Activated naive CD8-positive, alpha-beta T cell treated with anti-CD3 and anti-CD28 coated beads, Interleukin-2, amount 10 ng/mL, durations not matched to agents 7 days and 5 days (primary cell): ENCODE results near the gene DEDD. TPM values are rescaled to one million over a fixed set of nuclear protein-coding genes. Genes with fewer than 3 reads are reported as not detected.

Source experiments
- ATAC-seq: fragments of 150-1000 bp; cut with Tn5 transposase; one replicate; pipeline ENCODE4 v1.10.0; 2021; ENCODE audit warnings: low read depth, moderate library complexity
- POLR2A ChIA-PET: fragments of 350-600 bp; sonication (Branson Sonifier 250); formaldehyde crosslinking; loops from one replicate; lab custom pipeline; 2021; ENCODE audit warnings: antibody characterized with exemption; lab: Charles Lee
- DNase-seq: peaks from one replicate; pipeline ENCODE4 v3.0.0; 2021
- H3K27ac Mint-ChIP-seq: one replicate; pipeline ENCODE4 v1.8.0; 2022; ENCODE audit warnings: mild to moderate bottlenecking, mixed read lengths
- H3K27me3 Mint-ChIP-seq: one replicate; pipeline ENCODE4 v1.8.0; 2022; ENCODE audit warnings: mild to moderate bottlenecking, moderate library complexity, mixed read lengths
- H3K36me3 Mint-ChIP-seq: one replicate; pipeline ENCODE4 v1.8.0; 2021; ENCODE audit warnings: mild to moderate bottlenecking, mixed read lengths
- H3K4me1 Mint-ChIP-seq: one replicate; pipeline ENCODE4 v1.8.0; 2021; ENCODE audit warnings: mixed read lengths
- H3K4me3 Mint-ChIP-seq: one replicate; pipeline ENCODE4 v1.8.0; 2022; ENCODE audit warnings: mild to moderate bottlenecking, moderate library complexity, mixed read lengths
- H3K9me3 Mint-ChIP-seq: one replicate; pipeline ENCODE4 v1.8.0; 2021; ENCODE audit warnings: mixed read lengths
- total RNA-seq, 2 experiments: library from RNA; stranded (reverse); gene quantifications; one replicate each; pipeline ENCODE4 v1.2.3, GENCODE V29; 2021

Gene DEDD
- total RNA-seq = 10 to 100 TPM; 39.8 to 40.3 TPM

GRCh38 chr1:161132410-161133219 is at the start of gene DEDD:
DEDD (minus strand) TSS chr1:161132667; CDS start chr1:161124462, 8,205 bp downstream.
- Mint-ChIP-seq H3K27me3 (no peaks in the 10 kb centered on the region), H3K9me3 (no peaks in the 10 kb centered on the region), H3K27ac (no peak within 1 kb of the TSS), H3K4me1 (peaks cover 35% of the 10 kb centered on the region), H3K36me3 (peaks cover 22% of the 10 kb centered on the region), H3K4me3 (no peak within 1 kb of the TSS)
- ATAC-seq (peak; percentile 98), DNase-seq (peak; percentile 92)
- POLR2A ChIA-PET = interaction anchor here (0.6 to 2.4 kb wide), 16 partner anchors 9 to 126 kb away, joined by 3 to 15 read pairs (median 4); partner anchors contain the start of genes ARHGAP30, B4GALT3, F11R and PCP4L1

- ATAC-seq = peak; percentile 61
- Mint-ChIP-seq H3K27ac (peak overlapping the region; percentile 95), H3K9me3 (no peaks in the 10 kb centered on the region), H3K36me3 (peaks cover 5% of the 10 kb centered on the region), H3K27me3 (no peaks in the 10 kb centered on the region), H3K4me3 (peak overlapping the region; percentile 69), H3K4me1 (peaks cover 65% of the 10 kb centered on the region)
- POLR2A ChIA-PET = interaction anchor here (0.5 to 4.7 kb wide), 16 partner anchors 9 to 475 kb away, joined by 3 to 53 read pairs (median 4); partner anchors contain the start of genes APOA2, ARHGAP30, DEDD and NDUFS2
- no peak for DNase-seq
Measured at GRCh38 chr1:161182214-161182613, 49.7 kb upstream of the DEDD start.

- Mint-ChIP-seq H3K27ac (peak overlapping the region; percentile 72), H3K4me3 (no peak overlapping the region), H3K36me3 (peaks cover 10% of the 10 kb centered on the region), H3K9me3 (no peaks in the 10 kb centered on the region), H3K27me3 (no peaks in the 10 kb centered on the region), H3K4me1 (peaks cover 64% of the 10 kb centered on the region)
- ATAC-seq = no peak
- POLR2A ChIA-PET = interaction anchor here (1.5 to 4.7 kb wide), 3 partner anchors 14 to 45 kb away, joined by 5 to 53 read pairs (median 38); partner anchors contain the start of genes APOA2, NDUFS2, PPOX and TOMM40L
- no peak for DNase-seq
Measured at GRCh38 chr1:161180639-161181038, 48.2 kb upstream of the DEDD start.

- no peak for DNase-seq
- H3K9me3 Mint-ChIP-seq = no peaks in the 10 kb centered on the region
- POLR2A ChIA-PET = interaction anchor here (1.5 to 4.7 kb wide), 3 partner anchors 13 to 46 kb away, joined by 5 to 53 read pairs (median 38); partner anchors contain the start of genes APOA2, NDUFS2, PPOX and TOMM40L
Measured at GRCh38 chr1:161179698-161180097, 47.2 kb upstream of the DEDD start.

GRCh38 chr1:161177936-161178244 is 45.4 kb upstream of the DEDD start:
- peak overlapping the region; percentile 99 for H3K4me3 Mint-ChIP-seq

More at GRCh38 chr1:161179698-161180097, 47.2 kb upstream of the DEDD start:
- Mint-ChIP-seq H3K4me1 (peaks cover 61% of the 10 kb centered on the region), H3K27me3 (no peaks in the 10 kb centered on the region), H3K4me3 (no peak overlapping the region), H3K36me3 (peaks cover 16% of the 10 kb centered on the region), H3K27ac (peak overlapping the region; percentile 23)
- ATAC-seq = no peak

GRCh38 chr1:161177112-161177935 is 44.9 kb upstream of the DEDD start, which contains the start of gene B4GALT3:
B4GALT3 (minus strand) TSS chr1:161177507; CDS start chr1:161176060, 1,447 bp downstream.
- Mint-ChIP-seq H3K4me3 (peak within 1 kb of the TSS; percentile 99), H3K27me3 (no peaks in the 10 kb centered on the region), H3K4me1 (peaks cover 49% of the 10 kb centered on the region), H3K27ac (peak within 1 kb of the TSS; percentile 98), H3K9me3 (no peaks in the 10 kb centered on the region), H3K36me3 (peaks cover 25% of the 10 kb centered on the region)
- DNase-seq = peak; percentile 100
- ATAC-seq = peak; percentile 86
- POLR2A ChIA-PET = interaction anchor here (0.6 to 3.3 kb wide), 9 partner anchors 8 to 132 kb away, joined by 3 to 37 read pairs (median 6); partner anchors contain the start of genes DEDD, NDUFS2, PPOX and UFC1

More at GRCh38 chr1:161177936-161178244, 45.4 kb upstream of the DEDD start:
- peaks cover 21% of the 10 kb centered on the region for H3K36me3 Mint-ChIP-seq
- DNase-seq = no peak
- H3K4me1 Mint-ChIP-seq = peaks cover 52% of the 10 kb centered on the region
- peak overlapping the region; percentile 98 for H3K27ac Mint-ChIP-seq
- H3K27me3 Mint-ChIP-seq = no peaks in the 10 kb centered on the region
- ATAC-seq = no peak
- POLR2A ChIA-PET = interaction anchor here (0.6 to 3.3 kb wide), 8 partner anchors 9 to 132 kb away, joined by 3 to 37 read pairs (median 6); partner anchors contain the start of genes DEDD, NDUFS2, PPOX and UFC1
- H3K9me3 Mint-ChIP-seq = no peaks in the 10 kb centered on the region

GRCh38 chr1:161176468-161177111 is 44.1 kb upstream of the DEDD start:
- ATAC-seq (no peak), DNase-seq (no peak)
- H3K36me3 Mint-ChIP-seq = peaks cover 27% of the 10 kb centered on the region
- H3K4me1 Mint-ChIP-seq = peaks cover 44% of the 10 kb centered on the region
- POLR2A ChIA-PET = interaction anchor here (1.1 to 3.3 kb wide), 7 partner anchors 10 to 131 kb away, joined by 3 to 37 read pairs (median 6); partner anchors contain the start of genes DEDD, NDUFS2, PPOX and USF1
- peak overlapping the region; percentile 99 for H3K4me3 Mint-ChIP-seq
- no peaks in the 10 kb centered on the region for H3K27me3 Mint-ChIP-seq
- H3K27ac Mint-ChIP-seq = peak overlapping the region; percentile 98
- H3K9me3 Mint-ChIP-seq = no peaks in the 10 kb centered on the region

GRCh38 chr1:161175771-161176453 is 43.4 kb upstream of the DEDD start:
- Mint-ChIP-seq H3K4me3 (peak overlapping the region; percentile 99), H3K9me3 (no peaks in the 10 kb centered on the region), H3K36me3 (peaks cover 32% of the 10 kb centered on the region), H3K27me3 (no peaks in the 10 kb centered on the region), H3K27ac (peak overlapping the region; percentile 98), H3K4me1 (peaks cover 41% of the 10 kb centered on the region)
- ATAC-seq (no peak), DNase-seq (no peak)
- POLR2A ChIA-PET = interaction anchor here (2.1 to 3.3 kb wide), 3 partner anchors 9 to 130 kb away, joined by 6 to 37 read pairs (median 13); partner anchors contain the start of genes NDUFS2, PPOX and USF1

GRCh38 chr1:161174911-161175310 is 42.4 kb upstream of the DEDD start:
- Mint-ChIP-seq H3K4me3 (no peak overlapping the region), H3K27ac (no peak overlapping the region), H3K36me3 (peaks cover 33% of the 10 kb centered on the region), H3K9me3 (no peaks in the 10 kb centered on the region), H3K4me1 (peaks cover 33% of the 10 kb centered on the region), H3K27me3 (no peaks in the 10 kb centered on the region)
- ATAC-seq = no peak
- POLR2A ChIA-PET = interaction anchor here (3.3 kb wide), 1 partner anchor 8 kb away, joined by 37 read pairs; the partner anchor contains the start of gene PPOX
- DNase-seq = no peak

GRCh38 chr1:161173711-161174110 is 41.2 kb upstream of the DEDD start:
- Mint-ChIP-seq H3K36me3 (peaks cover 36% of the 10 kb centered on the region), H3K27ac (no peak overlapping the region), H3K9me3 (no peaks in the 10 kb centered on the region), H3K4me3 (no peak overlapping the region), H3K27me3 (no peaks in the 10 kb centered on the region), H3K4me1 (peaks cover 36% of the 10 kb centered on the region)
- ATAC-seq (no peak), DNase-seq (no peak)
- POLR2A ChIA-PET = interaction anchor here (0.7 kb wide), 1 partner anchor 8 kb away, joined by 3 read pairs; the partner anchor contains the start of gene PPOX

- POLR2A ChIA-PET = no interaction called here
- Mint-ChIP-seq H3K27ac (no peak overlapping the region), H3K4me1 (peaks cover 34% of the 10 kb centered on the region), H3K36me3 (peaks cover 36% of the 10 kb centered on the region), H3K4me3 (no peak overlapping the region), H3K9me3 (no peaks in the 10 kb centered on the region), H3K27me3 (no peaks in the 10 kb centered on the region)
- DNase-seq (no peak), ATAC-seq (no peak)
Measured at GRCh38 chr1:161172776-161173376, 40.4 kb upstream of the DEDD start.
